Gastrocnemius medialis (tissue), 4 donors: ENCODE results near the gene ARL5C.

Source experiments
- POLR2A ChIP-seq, 2 donors: fragments of 450-650 bp; IDR thresholded peaks; one replicate each; pipeline ENCODE4 v1.6.1; 2017; ENCODE audit warnings: antibody characterized with exemption in 2 of 2, mild to moderate bottlenecking in 2 of 2, moderate library complexity in 2 of 2
- TF ChIP-seq, protein P1 (sequence below), 5 experiments: fragments of 450-650 bp in 3 of 5; fragments of 200-600 bp in 2 of 5; sonication (generic) in 2 of 5; IDR thresholded peaks in 4 of 5; conservative IDR thresholded peaks in 1 of 5; 1 replicate in 4 of 5; 2 replicates in 1 of 5; pipeline ENCODE4 v1.5.1; 2016 to 2019; ENCODE audit warnings: antibody characterized with exemption in 5 of 5, mild to moderate bottlenecking in 3 of 5, moderate library complexity in 3 of 5

- TF ChIP-seq, protein P1, sequence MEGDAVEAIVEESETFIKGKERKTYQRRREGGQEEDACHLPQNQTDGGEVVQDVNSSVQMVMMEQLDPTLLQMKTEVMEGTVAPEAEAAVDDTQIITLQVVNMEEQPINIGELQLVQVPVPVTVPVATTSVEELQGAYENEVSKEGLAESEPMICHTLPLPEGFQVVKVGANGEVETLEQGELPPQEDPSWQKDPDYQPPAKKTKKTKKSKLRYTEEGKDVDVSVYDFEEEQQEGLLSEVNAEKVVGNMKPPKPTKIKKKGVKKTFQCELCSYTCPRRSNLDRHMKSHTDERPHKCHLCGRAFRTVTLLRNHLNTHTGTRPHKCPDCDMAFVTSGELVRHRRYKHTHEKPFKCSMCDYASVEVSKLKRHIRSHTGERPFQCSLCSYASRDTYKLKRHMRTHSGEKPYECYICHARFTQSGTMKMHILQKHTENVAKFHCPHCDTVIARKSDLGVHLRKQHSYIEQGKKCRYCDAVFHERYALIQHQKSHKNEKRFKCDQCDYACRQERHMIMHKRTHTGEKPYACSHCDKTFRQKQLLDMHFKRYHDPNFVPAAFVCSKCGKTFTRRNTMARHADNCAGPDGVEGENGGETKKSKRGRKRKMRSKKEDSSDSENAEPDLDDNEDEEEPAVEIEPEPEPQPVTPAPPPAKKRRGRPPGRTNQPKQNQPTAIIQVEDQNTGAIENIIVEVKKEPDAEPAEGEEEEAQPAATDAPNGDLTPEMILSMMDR (IDR thresholded peaks at IDR 0.05 in 4 of 5, conservative IDR thresholded peaks at IDR 0.05 in 1 of 5) = no peak
- no peak for TF ChIP-seq POLR2A (IDR thresholded peaks at IDR 0.05)
These were observed 35.8 kb downstream of the ARL5C start for GRCh38 chr17:39130205-39130604.
